Measurements from ENCODE around the gene APP.
A peak's percentile ranks its signal among the peaks of the same experiment; 100 is the strongest.

Gene APP

DNA sequence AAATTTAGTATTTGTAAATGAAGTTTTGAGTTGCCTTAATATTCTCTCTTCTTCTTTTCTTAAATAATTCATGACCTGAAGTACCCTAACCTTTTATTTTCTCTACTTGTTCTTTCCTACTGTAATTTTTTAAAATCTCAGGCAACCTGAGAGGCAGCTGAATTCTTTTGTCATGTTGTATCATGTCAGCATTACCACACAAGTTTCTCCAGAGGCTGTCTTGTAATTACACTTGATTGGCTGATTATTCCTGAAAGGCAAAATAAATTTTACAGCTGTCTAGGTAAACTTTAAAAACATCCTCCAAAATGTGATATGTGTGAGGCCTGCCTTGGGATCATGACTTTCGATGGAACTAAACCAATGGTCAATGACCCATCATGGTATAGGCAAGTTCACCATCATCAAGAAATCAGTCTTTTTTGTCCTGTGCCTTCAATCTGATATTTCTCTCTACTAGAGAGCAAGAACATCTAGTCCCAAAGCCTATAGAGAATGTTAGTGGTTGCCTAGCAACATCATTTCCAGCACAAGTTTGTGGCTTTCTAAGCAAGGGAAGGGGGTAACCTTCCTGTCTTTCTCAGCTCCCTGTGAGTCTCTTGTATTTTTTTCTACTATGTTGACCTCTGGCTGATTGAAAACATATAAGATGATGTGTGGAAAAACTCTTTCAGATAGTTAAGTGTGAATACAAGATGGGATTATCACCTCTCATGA lies 320.3 kb downstream of the APP start:
- no peaks in the 10 kb centered on the region for H3F3A ChIP-seq (ENCODE audit: control insufficient read depth, insufficient read depth)

DNA sequence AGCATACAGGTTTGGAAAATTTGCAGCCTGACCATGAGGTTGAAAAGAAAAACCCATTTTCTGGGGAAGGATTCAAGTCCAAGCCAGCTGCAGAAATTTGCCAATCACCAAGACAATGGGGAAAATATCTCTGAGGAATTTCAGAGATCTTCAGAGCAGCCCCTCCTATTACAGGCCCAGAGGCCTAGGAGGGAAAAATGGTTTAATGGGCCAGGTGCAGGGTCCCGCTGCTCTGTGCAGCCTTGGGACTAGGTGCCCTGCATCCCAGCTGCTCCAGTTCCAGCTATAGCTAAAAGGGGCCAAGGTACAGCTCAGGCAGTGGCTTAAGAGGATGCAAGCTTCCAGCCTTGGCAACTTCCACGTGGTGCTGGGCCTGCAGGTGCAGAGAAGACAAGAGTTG lies 322.3 kb downstream of the APP start:
- Histone ChIP-seq H3K9me2 (replicated peaks; ENCODE audit: control insufficient read depth, low read length) (no peaks in the 10 kb centered on the region), H3K9me3 (ENCODE audit: control insufficient read depth, insufficient read depth, low read length) (no peaks in the 10 kb centered on the region; the same call in 1 of the 2 replicates), H3K4me2 (ENCODE audit: low read length) (no peak overlapping the region), H3K4me1 (ENCODE audit: control insufficient read depth, low read length) (no peaks in the 10 kb centered on the region), H4K20me1 (ENCODE audit: control insufficient read depth, insufficient read depth, low read depth, low read length) (no peaks in the 10 kb centered on the region), H3K27me3 (ENCODE audit: control insufficient read depth, low read length) (no peaks in the 10 kb centered on the region), H3K79me2 (ENCODE audit: control insufficient read depth, low read length) (no peaks in the 10 kb centered on the region), H3K4me3 (ENCODE audit: low read length) (no peak overlapping the region), H3F3A (ENCODE audit: control insufficient read depth, insufficient read depth) (no peaks in the 10 kb centered on the region), H3K36me3 (ENCODE audit: control insufficient read depth, low read length) (no peaks in the 10 kb centered on the region), H3K27ac (ENCODE audit: low read depth, low read length) (no peak overlapping the region)
- TF ChIP-seq EZH2phosphoT487 (IDR thresholded peaks at IDR 0.05; ENCODE audit: borderline replicate concordance, low read length) = no peak
- TF ChIP-seq, protein P1, sequence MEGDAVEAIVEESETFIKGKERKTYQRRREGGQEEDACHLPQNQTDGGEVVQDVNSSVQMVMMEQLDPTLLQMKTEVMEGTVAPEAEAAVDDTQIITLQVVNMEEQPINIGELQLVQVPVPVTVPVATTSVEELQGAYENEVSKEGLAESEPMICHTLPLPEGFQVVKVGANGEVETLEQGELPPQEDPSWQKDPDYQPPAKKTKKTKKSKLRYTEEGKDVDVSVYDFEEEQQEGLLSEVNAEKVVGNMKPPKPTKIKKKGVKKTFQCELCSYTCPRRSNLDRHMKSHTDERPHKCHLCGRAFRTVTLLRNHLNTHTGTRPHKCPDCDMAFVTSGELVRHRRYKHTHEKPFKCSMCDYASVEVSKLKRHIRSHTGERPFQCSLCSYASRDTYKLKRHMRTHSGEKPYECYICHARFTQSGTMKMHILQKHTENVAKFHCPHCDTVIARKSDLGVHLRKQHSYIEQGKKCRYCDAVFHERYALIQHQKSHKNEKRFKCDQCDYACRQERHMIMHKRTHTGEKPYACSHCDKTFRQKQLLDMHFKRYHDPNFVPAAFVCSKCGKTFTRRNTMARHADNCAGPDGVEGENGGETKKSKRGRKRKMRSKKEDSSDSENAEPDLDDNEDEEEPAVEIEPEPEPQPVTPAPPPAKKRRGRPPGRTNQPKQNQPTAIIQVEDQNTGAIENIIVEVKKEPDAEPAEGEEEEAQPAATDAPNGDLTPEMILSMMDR (IDR thresholded peaks at IDR 0.05; ENCODE audit: low read depth, low read length, poor library complexity, severe bottlenecking) = no peak

More for the DNA sequence above, 320.3 kb downstream of the APP start:
- no peak overlapping the region for H3K27ac ChIP-seq (ENCODE audit: low read depth, low read length)
- no peaks in the 10 kb centered on the region for H3K4me1 ChIP-seq (ENCODE audit: control insufficient read depth, low read length)
- no peaks in the 10 kb centered on the region for H4K20me1 ChIP-seq (ENCODE audit: control insufficient read depth, insufficient read depth, low read depth, low read length)
- H3K9me3 ChIP-seq (ENCODE audit: control insufficient read depth, insufficient read depth, low read length) = no peaks in the 10 kb centered on the region; the same call in 1 of the 2 replicates
- H3K4me2 ChIP-seq (ENCODE audit: low read length) = no peak overlapping the region
- no peaks in the 10 kb centered on the region for H3K9me2 ChIP-seq (replicated peaks; ENCODE audit: control insufficient read depth, low read length)
- H3K27me3 ChIP-seq (ENCODE audit: control insufficient read depth, low read length) = no peaks in the 10 kb centered on the region
- TF ChIP-seq, protein P1 (IDR thresholded peaks at IDR 0.05; ENCODE audit: low read depth, low read length, poor library complexity, severe bottlenecking) = no peak
- no peak for TF ChIP-seq EZH2phosphoT487 (IDR thresholded peaks at IDR 0.05; ENCODE audit: borderline replicate concordance, low read length)
- no peaks in the 10 kb centered on the region for H3K79me2 ChIP-seq (ENCODE audit: control insufficient read depth, low read length)
- H3K4me3 ChIP-seq (ENCODE audit: low read length) = no peak overlapping the region
- no peaks in the 10 kb centered on the region for H3K36me3 ChIP-seq (ENCODE audit: control insufficient read depth, low read length)

DNA sequence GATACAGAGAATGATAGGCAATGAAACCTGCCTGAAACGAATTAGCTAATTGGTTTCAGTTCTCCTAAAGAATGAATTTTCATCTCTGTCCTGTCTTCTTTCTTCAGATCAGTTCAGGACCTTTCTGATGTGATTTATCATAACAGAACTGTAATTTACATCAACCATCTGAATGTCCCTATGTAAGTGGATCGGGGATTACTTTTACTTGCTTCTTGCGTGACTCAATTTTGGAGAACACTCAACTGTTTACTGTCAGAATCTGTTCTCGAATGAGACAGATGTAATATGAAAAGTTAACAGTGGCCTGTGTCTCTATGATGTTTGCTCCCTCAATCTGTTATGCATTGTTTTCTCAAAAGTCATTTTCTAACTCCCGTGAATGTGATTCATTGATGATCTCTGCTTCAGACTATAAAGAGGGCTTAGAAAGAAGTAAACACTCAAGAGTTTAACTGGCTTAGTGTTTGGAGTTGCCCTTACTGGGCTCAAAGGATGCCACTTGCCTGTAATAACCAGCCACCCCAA lies 324.8 kb downstream of the APP start:
- Histone ChIP-seq H3K4me3 (ENCODE audit: low read length) (no peak overlapping the region), H3K79me2 (ENCODE audit: control insufficient read depth, low read length) (no peaks in the 10 kb centered on the region), H3K27ac (ENCODE audit: low read depth, low read length) (0 out of 2 replicates have a peak overlapping the region, but pooled peaks have one; percentile 1), H3K4me2 (ENCODE audit: low read length) (no peak overlapping the region), H4K20me1 (ENCODE audit: control insufficient read depth, insufficient read depth, low read depth, low read length) (no peaks in the 10 kb centered on the region), H3F3A (ENCODE audit: control insufficient read depth, insufficient read depth) (no peaks in the 10 kb centered on the region), H3K9me3 (ENCODE audit: control insufficient read depth, insufficient read depth, low read length) (no peaks in the 10 kb centered on the region; the same call in 1 of the 2 replicates), H3K36me3 (ENCODE audit: control insufficient read depth, low read length) (no peaks in the 10 kb centered on the region), H3K4me1 (ENCODE audit: control insufficient read depth, low read length) (no peaks in the 10 kb centered on the region), H3K9me2 (replicated peaks; ENCODE audit: control insufficient read depth, low read length) (no peaks in the 10 kb centered on the region), H3K27me3 (ENCODE audit: control insufficient read depth, low read length) (no peaks in the 10 kb centered on the region)
- TF ChIP-seq, protein P1 (IDR thresholded peaks at IDR 0.05; ENCODE audit: low read depth, low read length, poor library complexity, severe bottlenecking) = no peak
- TF ChIP-seq EZH2phosphoT487 (IDR thresholded peaks at IDR 0.05; ENCODE audit: borderline replicate concordance, low read length) = no peak

All from DOHH2 (cell line).